ENCODE results near the gene PEPD.

- TF ChIP-seq EZH2phosphoT487 (IDR thresholded peaks at IDR 0.05; ENCODE audit: borderline replicate concordance) (no peak), POLR2AphosphoS5 (IDR thresholded peaks at IDR 0.05; ENCODE audit: low read depth, low read length) (no peak), CTCF (IDR thresholded peaks at IDR 0.05 in 2 of 3, conservative IDR thresholded peaks at IDR 0.05 in 1 of 3; ENCODE audit: borderline replicate concordance in 1 of 3, insufficient read depth in 1 of 3, low read depth in 2 of 3, low read length in 2 of 3) (no peak), POLR2A (IDR thresholded peaks at IDR 0.05; ENCODE audit: borderline replicate concordance, extremely low read depth, insufficient read depth, insufficient read length) (no peak), REST (IDR thresholded peaks at IDR 0.05; ENCODE audit: low read depth) (no peak), EZH2 (IDR thresholded peaks at IDR 0.05) (no peak), YY1 (IDR thresholded peaks at IDR 0.05; ENCODE audit: extremely low read depth, insufficient replicate concordance, low read depth, low read length) (no peak), TCF7L2 (IDR thresholded peaks at IDR 0.05; ENCODE audit: borderline replicate concordance, extremely low read depth, insufficient read depth, insufficient read length) (no peak), ZFX (IDR thresholded peaks at IDR 0.05) (no peak), MAX (IDR thresholded peaks at IDR 0.05) (no peak), ZNF274 (IDR thresholded peaks at IDR 0.05; ENCODE audit: low read depth, low read length) (no peak), SRF (IDR thresholded peaks at IDR 0.05; ENCODE audit: low read depth) (no peak)
Observed at GRCh38 chr19:33470040-33470330, 51.6 kb downstream of the PEPD start.

Data from HCT116 (cell line).